CD4-positive, alpha-beta T cell treated with Interleukin-10 for 1 hour (primary cell): Measurements from ENCODE around the gene SNAPC2.

Experiments
- DNase-seq: peaks from one replicate; pipeline ENCODE4 v3.0.0-alpha.2; 2020

Gene SNAPC2

GRCh38 chr19:7919610-7920518 is at the start of gene SNAPC2:
Gene SNAPC2, plus strand, starts transcription at chr19:7920338. Its CDS starts 29 bp downstream, at chr19:7920367.
- DNase-seq: peak; percentile 97

- peak; percentile 61 for DNase-seq
These were observed 49.3 kb upstream of the SNAPC2 start for GRCh38 chr19:7870571-7871436.

GRCh38 chr19:7871437-7872305 is 48.5 kb upstream of the SNAPC2 start:
- peak; percentile 90 for DNase-seq

GRCh38 chr19:7872306-7873204 is 47.6 kb upstream of the SNAPC2 start:
- DNase-seq: no peak

- DNase-seq: no peak
These were observed 46.6 kb upstream of the SNAPC2 start for GRCh38 chr19:7873304-7874075.

- DNase-seq: no peak
These were observed 45.9 kb upstream of the SNAPC2 start, which contains the start of gene PRR36 for GRCh38 chr19:7874076-7874896. Gene PRR36, minus strand, starts transcription at chr19:7874390. Its CDS starts 701 bp downstream, at chr19:7873689.

GRCh38 chr19:7874897-7875273 is 45.3 kb upstream of the SNAPC2 start:
- no peak for DNase-seq

- DNase-seq: no peak
These were observed 42.8 kb upstream of the SNAPC2 start for GRCh38 chr19:7877249-7877836.

- no peak for DNase-seq
These were observed 40.9 kb upstream of the SNAPC2 start for GRCh38 chr19:7879111-7879807.

GRCh38 chr19:7879836-7880235 is 40.3 kb upstream of the SNAPC2 start:
- DNase-seq: no peak

GRCh38 chr19:7881910-7882309 is 38.2 kb upstream of the SNAPC2 start:
- DNase-seq: no peak

GRCh38 chr19:7883105-7883504 is 37.0 kb upstream of the SNAPC2 start:
- DNase-seq: no peak

GRCh38 chr19:7883796-7884570 is 36.2 kb upstream of the SNAPC2 start:
- no peak for DNase-seq

- no peak for DNase-seq
These were observed 34.3 kb upstream of the SNAPC2 start for GRCh38 chr19:7885818-7886217.

- no peak for DNase-seq
These were observed 32.6 kb upstream of the SNAPC2 start for GRCh38 chr19:7887408-7888144.

GRCh38 chr19:7888145-7888825 is 31.9 kb upstream of the SNAPC2 start, which contains the start of gene LRRC8E:
Gene LRRC8E, plus strand, starts transcription at chr19:7888510. Its CDS starts 7,094 bp downstream, at chr19:7895604.
- no peak for DNase-seq
